HepG2 (cell line): ENCODE results near the gene ADPRM. TPM values are rescaled to one million over a fixed set of nuclear protein-coding genes. Genes with fewer than 3 reads are reported as not detected.

Experiments
- ATAC-seq: fragments of 200-7000 bp; cut with Tn5 transposase; 3 replicates; pipeline ENCODE4 v1.9.1; 2020; ENCODE audit warnings: mild to moderate bottlenecking, moderate library complexity
- BruUV-seq: library from RNA; stranded (reverse); fragments of 400-500 nt; replicated peaks from 2 replicates; lab custom pipeline; 2021; lab: Mats Ljungman, UMichigan
- CTCF ChIA-PET: fragments of 300-600 bp; formaldehyde crosslinking; extraction: SDS; loops from one replicate; lab custom pipeline; 2021; ENCODE audit warnings: low total read pairs, inconsistent platforms, low intra/inter-chr PET ratio; lab: Yijun Ruan, JAX
- POLR2A ChIA-PET: fragments of 350-600 bp; sonication (Branson Sonifier 250); formaldehyde crosslinking; loops from one replicate; lab custom pipeline; 2020; ENCODE audit warnings: antibody characterized with exemption, inconsistent platforms; lab: Yijun Ruan, JAX
- DNase-seq: peaks from one replicate; pipeline ENCODE4 v3.0.0-alpha.2; 2015; ENCODE audit warnings: low spot score
- FAIRE-seq: peaks from 3 replicates; lab custom pipeline; 2011; peaks lifted over from hg19 to GRCh38; lab: Jason Lieb, UNC
- H2AFZ ChIP-seq: one replicate; pipeline ENCODE4 v1.6.1; 2011; ENCODE audit warnings: low read length, inconsistent platforms
- H3K27ac ChIP-seq: fragments of 300-600 bp; 3 replicates; pipeline ENCODE4 v1.8.0; 2011; ENCODE audit warnings: mixed run types, mild to moderate bottlenecking, mixed read lengths, low read length, inconsistent platforms; ENCODE audit not compliant: insufficient read depth; ENCODE audit errors: extremely low read length
- H3K27me3 ChIP-seq, 2 experiments: fragments of 200-600 bp in 1 of 2; 2 replicates in 1 of 2; 3 replicates in 1 of 2; pipeline versions ENCODE4 v1.6.0 to v1.8.0; 2011; ENCODE audit warnings: low read length in 2 of 2, mild to moderate bottlenecking in 2 of 2, moderate library complexity in 2 of 2, inconsistent platforms in 1 of 2; ENCODE audit not compliant: insufficient read depth in 2 of 2, control insufficient read depth in 1 of 2
- H3K36me3 ChIP-seq, 2 experiments: fragments of 200-600 bp in 1 of 2; replicated peaks in 1 of 2; 2 replicates in 1 of 2; 3 replicates in 1 of 2; pipeline versions ENCODE4 v1.5.1 to v1.8.0; 2011; ENCODE audit warnings: low read length in 2 of 2, inconsistent platforms in 1 of 2; ENCODE audit not compliant: insufficient read depth in 2 of 2, control insufficient read depth in 1 of 2
- H3K4me1 ChIP-seq: 2 replicates; pipeline ENCODE4 v1.5.1; 2012; ENCODE audit warnings: low read length, inconsistent platforms; ENCODE audit not compliant: insufficient read depth
- H3K4me2 ChIP-seq: 2 replicates; pipeline ENCODE4 v1.6.0; 2011; ENCODE audit warnings: low read depth, low read length, inconsistent platforms
- H3K4me3 ChIP-seq, 3 experiments: fragments of 200-600 bp in 1 of 3; sonication (generic), shearing (Covaris generic) in 1 of 3; replicated peaks in 1 of 3; 2 replicates each; pipeline ENCODE4 v1.5.1; 2011 to 2016; ENCODE audit warnings: low read length in 3 of 3, inconsistent platforms in 2 of 3, low read depth in 2 of 3, mild to moderate bottlenecking in 2 of 3, control low read depth in 1 of 3, mixed read lengths in 1 of 3; ENCODE audit not compliant: insufficient read depth in 1 of 3
- H3K79me2 ChIP-seq: one replicate; pipeline ENCODE4 v1.6.1; 2011; ENCODE audit warnings: low read length, inconsistent platforms; ENCODE audit not compliant: insufficient read depth
- H3K9ac ChIP-seq: 2 replicates; pipeline ENCODE4 v1.6.0; 2011; ENCODE audit warnings: mild to moderate bottlenecking, low read depth, low read length, inconsistent platforms; ENCODE audit not compliant: insufficient read depth
- H3K9me3 ChIP-seq: 2 replicates; pipeline ENCODE4 v1.5.1; 2012; ENCODE audit warnings: mild to moderate bottlenecking, low read length
- H4K20me1 ChIP-seq: 2 replicates; pipeline ENCODE4 v1.6.0; 2011; ENCODE audit warnings: inconsistent platforms, mild to moderate bottlenecking, low read length, moderate library complexity; ENCODE audit not compliant: insufficient read depth
- FOXO1 ChIP-seq: sonication (generic); formaldehyde crosslinking; IDR thresholded peaks from 2 replicates; pipeline ENCODE4 v1.4.0; 2020; ENCODE audit warnings: missing genetic modification reagents
- GATAD2A ChIP-seq: IDR thresholded peaks from 2 replicates; pipeline ENCODE4 v1.6.1; 2016
- HNF4G ChIP-seq, 2 experiments: sonication (generic) in 1 of 2; formaldehyde crosslinking in 1 of 2; IDR thresholded peaks; 2 replicates each; pipeline versions ENCODE4 v1.4.0 to v1.6.1; 2011 to 2020; ENCODE audit warnings: borderline replicate concordance in 2 of 2, low read depth in 2 of 2, mild to moderate bottlenecking in 2 of 2, low read length in 1 of 2, missing genetic modification reagents in 1 of 2, moderate library complexity in 1 of 2
- HNRNPUL1 ChIP-seq: fragments of 200-400 bp; formaldehyde crosslinking; IDR thresholded peaks from 2 replicates; pipeline ENCODE4 v1.6.1; 2017; ENCODE audit warnings: low read depth, mild to moderate bottlenecking, low read length, moderate library complexity
- JUNB ChIP-seq: sonication (generic); formaldehyde crosslinking; IDR thresholded peaks from 2 replicates; pipeline ENCODE4 v1.8.0; 2022; ENCODE audit warnings: missing genetic modification reagents, mild to moderate bottlenecking, borderline replicate concordance
- KMT2A ChIP-seq: sonication (generic); formaldehyde crosslinking; IDR thresholded peaks from 2 replicates; pipeline ENCODE4 v1.4.0; 2020; ENCODE audit warnings: missing genetic modification reagents
- MBD4 ChIP-seq: IDR thresholded peaks from 2 replicates; pipeline ENCODE4 v1.6.1; 2012; ENCODE audit warnings: low read length, inconsistent platforms, borderline replicate concordance
- MED1 ChIP-seq: sonication (generic); formaldehyde crosslinking; IDR thresholded peaks from 2 replicates; pipeline ENCODE4 v1.4.0; 2020; ENCODE audit warnings: missing genetic modification reagents
- PCBP1 ChIP-seq: fragments of 200-400 bp; formaldehyde crosslinking; IDR thresholded peaks from 2 replicates; pipeline ENCODE4 v1.6.1; 2017; ENCODE audit warnings: mild to moderate bottlenecking, low read depth, low read length, borderline replicate concordance
- PREB ChIP-seq: sonication (generic); formaldehyde crosslinking; IDR thresholded peaks from 2 replicates; pipeline ENCODE4 v1.4.0; 2020; ENCODE audit warnings: missing genetic modification reagents
- SMAD9 ChIP-seq: sonication (generic); formaldehyde crosslinking; IDR thresholded peaks from 2 replicates; pipeline ENCODE4 v1.5.1; 2020; ENCODE audit warnings: mild to moderate bottlenecking, missing genetic modification reagents
- TBL1XR1 ChIP-seq: fragments of 150-350 bp; IDR thresholded peaks from 2 replicates; pipeline ENCODE4 v1.6.1; 2014; ENCODE audit warnings: borderline replicate concordance, low read length; ENCODE audit not compliant: partially characterized antibody
- ZBTB33 ChIP-seq: sonication (generic); formaldehyde crosslinking; IDR thresholded peaks from 2 replicates; pipeline ENCODE4 v1.4.0; 2020; ENCODE audit warnings: missing genetic modification reagents
- ZNF232 ChIP-seq: sonication (generic); formaldehyde crosslinking; IDR thresholded peaks from 2 replicates; pipeline ENCODE4 v1.4.0; 2020; ENCODE audit warnings: missing genetic modification reagents, borderline replicate concordance
- ZNF331 ChIP-seq: sonication (generic); formaldehyde crosslinking; IDR thresholded peaks from 2 replicates; pipeline ENCODE4 v1.4.0; 2020; ENCODE audit warnings: missing genetic modification reagents
- ZNF362 ChIP-seq: sonication (generic); formaldehyde crosslinking; IDR thresholded peaks from 2 replicates; pipeline ENCODE4 v1.4.0; 2020; ENCODE audit warnings: missing genetic modification reagents, mild to moderate bottlenecking, borderline replicate concordance
- ZNF850 ChIP-seq: sonication (generic); formaldehyde crosslinking; conservative IDR thresholded peaks from 2 replicates; pipeline ENCODE4 v1.9.0; 2021; ENCODE audit warnings: mild to moderate bottlenecking, missing genetic modification reagents
- WGBS: methylation state at CpG from one replicate; pipeline ENCODE4 v1.1.6; 2017; ENCODE audit warnings: low lambda C conversion rate; 5-methylcytosine and 5-hydroxymethylcytosine counted together
- in situ Hi-C: cut with HindIII; loops from 2 replicates; pipeline ENCODE4 v1.10.0; 2017; ENCODE audit warnings: low pct_unique_long_range_greater_than_20kb; ENCODE audit not compliant: extremely low pct_ligation_motif_present
- intact Hi-C: fragments of 100-400 bp; cut with micrococcal nuclease; formaldehyde crosslinking; loops from one replicate; pipeline ENCODE4 v1.10.0; 2022; ENCODE audit not compliant: unreplicated experiment
- polyA plus RNA-seq, 8 experiments: library from polyadenylated mRNA; depleted of rRNA in 3 of 8; stranded (reverse) in 7 of 8; unstranded in 1 of 8; fragments of >200 nt; fragmentation: Illumina TruSeq in 4 of 8; extraction: Trizol in 4 of 8; gene quantifications; 2 replicates each; pipeline versions ENCODE4 v1.2.1 to v1.2.3, GENCODE V29; 2011 to 2016; ENCODE audit warnings: low read depth in 4 of 8, missing spikeins in 1 of 8, mixed read lengths in 1 of 8; ENCODE audit not compliant: insufficient read depth in 1 of 8
- total RNA-seq, 5 experiments: library from RNA; depleted of rRNA; stranded (reverse); fragments of >200 nt; fragmentation: Illumina TruSeq; extraction: Trizol; gene quantifications; 2 replicates each; pipeline ENCODE4 v1.2.3, GENCODE V29; 2016; ENCODE audit warnings: low read depth in 1 of 5

ADPRM gene
- total and polyA plus RNA-seq, 2 of the 13 experiments (the other 11 are each of a cell fraction or from before 2014, with no cell fraction given): 5.6 to 10.8 TPM

GRCh38 chr17:10652984-10653659 is 44.3 kb upstream of the ADPRM start:
- TF ChIP-seq PREB (no peak), PCBP1 (no peak), HNRNPUL1 (no peak), JUNB (CRISPR knock-in tag) (no peak), TBL1XR1 (no peak), ZNF850 (no peak), ZNF232 (no peak), FOXO1 (CRISPR knock-in tag) (no peak), MBD4 (no peak), HNF4G (IDR thresholded peaks at IDR 0.05; ENCODE audit: borderline replicate concordance, low read depth, low read length) (no peak), HNF4G (CRISPR knock-in tag; IDR thresholded peaks at IDR 0.05; ENCODE audit: borderline replicate concordance, low read depth) (no peak), ZNF331 (CRISPR knock-in tag) (no peak), KMT2A (CRISPR knock-in tag) (no peak), ZNF362 (no peak), SMAD9 (no peak), MED1 (no peak), GATAD2A (no peak), ZBTB33 (CRISPR knock-in tag) (no peak)
- TF ChIP-seq, all 625 proteins: peak for 0
- ChIA-PET POLR2A (no interaction called here), CTCF (no interaction called here)
- Histone ChIP-seq H3K27me3 (no peaks in the 10 kb centered on the region), H3K9ac (no peak overlapping the region), H3K9me3 (no peaks in the 10 kb centered on the region), H3K4me2 (no peak overlapping the region), H2AFZ (no peak overlapping the region), H3K79me2 (no peaks in the 10 kb centered on the region), H4K20me1 (no peaks in the 10 kb centered on the region), H3K4me1 (no peaks in the 10 kb centered on the region), H3K27ac (no peak overlapping the region), H3K36me3 (no peaks in the 10 kb centered on the region), H3K4me3 (no peak overlapping the region)
- DNase-seq (no peak), FAIRE-seq (no peak), ATAC-seq (no peak)
- BruUV-seq: no TSS peak
- intact Hi-C loops: no loop called here
- whole genome bisulfite sequencing: 90% methylated on average over 11 of the region's 11 CpGs
- in situ Hi-C loops: no loop called here
